MM.1S (cell line): ENCODE results near the gene RSU1.

Source experiments
- CTCF ChIP-seq: fragments of 300-600 bp; sonication (generic); IDR thresholded peaks from 2 replicates; pipeline ENCODE4 v1.5.1; 2016; ENCODE audit warnings: antibody characterized with exemption, low read length, mixed read lengths
- EZH2 ChIP-seq: fragments of 300-600 bp; sonication (generic); optimal IDR thresholded peaks from 2 replicates; pipeline ENCODE3; 2017; ENCODE audit warnings: low read depth, mild to moderate bottlenecking, antibody characterized with exemption, low read length, mixed read lengths
- EZH2phosphoT487 ChIP-seq: fragments of 300-600 bp; sonication (generic); IDR thresholded peaks from 2 replicates; pipeline ENCODE4 v1.6.1; 2018; ENCODE audit warnings: antibody characterized with exemption, low read length

GRCh38 chr10:16828114-16828568 is 10.9 kb upstream of the RSU1 start:
- TF ChIP-seq CTCF (peak; percentile 49), EZH2 (no peak), EZH2phosphoT487 (no peak)
